HG02981 (cell line): Measurements from ENCODE around the gene ZNF687.

Experiments
- ATAC-seq: cut with Tn5 transposase; IDR thresholded peaks from one replicate; pipeline ENCODE4 v1.9.1; 2021; ENCODE audit warnings: mild to moderate bottlenecking, moderate library complexity; ENCODE audit not compliant: unreplicated experiment

The ZNF687 gene

GRCh38 chr1:151281225-151281968 is 702 bp upstream of the ZNF687 start:
- peak; percentile 34 for ATAC-seq

- ATAC-seq, result no peak
These were observed 1.0 kb downstream of the ZNF687 start for GRCh38 chr1:151282883-151283725.

- ATAC-seq, result no peak
These were observed 2.0 kb downstream of the ZNF687 start for GRCh38 chr1:151284013-151284577.

- ATAC-seq, result no peak
These were observed 4.7 kb downstream of the ZNF687 start for GRCh38 chr1:151286619-151287340.

GRCh38 chr1:151287341-151287699 is 5.2 kb downstream of the ZNF687 start:
- ATAC-seq, result no peak

- ATAC-seq, result no peak
These were observed 5.8 kb downstream of the ZNF687 start for GRCh38 chr1:151287767-151288500.

- ATAC-seq, result no peak
These were observed 6.4 kb downstream of the ZNF687 start for GRCh38 chr1:151288502-151288901.

- no peak for ATAC-seq
These were observed 7.2 kb downstream of the ZNF687 start for GRCh38 chr1:151289080-151289935.

GRCh38 chr1:151289991-151290708 is 8.1 kb downstream of the ZNF687 start:
- no peak for ATAC-seq

- no peak for ATAC-seq
These were observed 8.7 kb downstream of the ZNF687 start for GRCh38 chr1:151290709-151291303.

GRCh38 chr1:151292207-151293030 is 10.3 kb downstream of the ZNF687 start:
- no peak for ATAC-seq

- no peak for ATAC-seq
These were observed 11.0 kb downstream of the ZNF687 start for GRCh38 chr1:151293093-151293492.

- no peak for ATAC-seq
These were observed 12.8 kb downstream of the ZNF687 start for GRCh38 chr1:151294742-151295462.

- no peak for ATAC-seq
These were observed 27.8 kb downstream of the ZNF687 start for GRCh38 chr1:151309811-151310323.

- no peak for ATAC-seq
These were observed 28.9 kb downstream of the ZNF687 start for GRCh38 chr1:151311011-151311410.

- no peak for ATAC-seq
These were observed 29.7 kb downstream of the ZNF687 start for GRCh38 chr1:151311589-151312331.
